Activated CD4-positive, alpha-beta T cell treated with anti-CD3 and anti-CD28 coated beads, Interleukin-10, Interleukin-2, amounts not matched to agents 100 ng/mL and 50 ng/mL, durations not matched to agents 16 hours and 8 hours (primary cell): ENCODE results near the gene POLD4.
A peak's percentile ranks its signal among the peaks of the same experiment; 100 is the strongest.

Experiments
- DNase-seq: peaks from one replicate; pipeline ENCODE4 v3.0.0-alpha.2; 2020

The POLD4 gene

GRCh38 chr11:67313125-67313890 is 40.0 kb downstream of the POLD4 start:
- DNase-seq, result no peak

- DNase-seq, result peak; percentile 45
These were observed 40.9 kb downstream of the POLD4 start for GRCh38 chr11:67312187-67313021.

- no peak for DNase-seq
These were observed 41.7 kb downstream of the POLD4 start for GRCh38 chr11:67311556-67312082.

- DNase-seq, result no peak
These were observed 42.2 kb downstream of the POLD4 start for GRCh38 chr11:67311051-67311555.

- DNase-seq, result no peak
These were observed 42.9 kb downstream of the POLD4 start for GRCh38 chr11:67310246-67311050.

GRCh38 chr11:67309661-67310061 is 43.7 kb downstream of the POLD4 start:
- no peak for DNase-seq

GRCh38 chr11:67309166-67309565 is 44.2 kb downstream of the POLD4 start:
- no peak for DNase-seq

- DNase-seq, result no peak
These were observed 45.1 kb downstream of the POLD4 start for GRCh38 chr11:67308031-67308866.

GRCh38 chr11:67307545-67308001 is 45.8 kb downstream of the POLD4 start:
- DNase-seq, result no peak

- no peak for DNase-seq
These were observed 46.4 kb downstream of the POLD4 start for GRCh38 chr11:67306769-67307544.

GRCh38 chr11:67304511-67305113 is 48.7 kb downstream of the POLD4 start:
- DNase-seq, result no peak

GRCh38 chr11:67303835-67304411 is 49.4 kb downstream of the POLD4 start:
- no peak for DNase-seq

- DNase-seq, result peak; percentile 51
These were observed 50.1 kb downstream of the POLD4 start, which contains the start of gene SSH3 for GRCh38 chr11:67303132-67303834. Gene SSH3 (plus strand): TSS chr11:67303530. CDS start chr11:67303626, 96 bp downstream.

- no peak for DNase-seq
These were observed 50.7 kb downstream of the POLD4 start for GRCh38 chr11:67302571-67303131.

GRCh38 chr11:67301951-67302516 is 51.3 kb downstream of the POLD4 start:
- no peak for DNase-seq

GRCh38 chr11:67301313-67301921 is 51.9 kb downstream of the POLD4 start:
- DNase-seq, result no peak
